Mammary epithelial cell (primary cell): ENCODE measurements around the gene GPC6.
"Not testable (repeated sequence)": the region's sequence is repeated elsewhere in the genome, so short reads cannot be mapped to it uniquely, and the experiment has no call there.

Source experiments
- EZH2 ChIP-seq: IDR thresholded peaks from 2 replicates; pipeline ENCODE4 v1.6.1; 2012; ENCODE audit warnings: low read length, inconsistent platforms, borderline replicate concordance
- TF ChIP-seq, protein P1 (sequence below), 2 donors: IDR thresholded peaks in 1 of 2; conservative IDR thresholded peaks in 1 of 2; 2 replicates each; pipeline ENCODE4 v1.5.1; 2011 to 2012; ENCODE audit warnings: inconsistent platforms in 2 of 2, low read length in 2 of 2, mild to moderate bottlenecking in 2 of 2, control low read depth in 1 of 2, low read depth in 1 of 2; ENCODE audit not compliant: insufficient read depth in 1 of 2; ENCODE audit errors: extremely low read depth in 1 of 2

GRCh38 chr13:94209913-94210312, 983.3 kb downstream of the GPC6 start:
- TF ChIP-seq, protein P1, sequence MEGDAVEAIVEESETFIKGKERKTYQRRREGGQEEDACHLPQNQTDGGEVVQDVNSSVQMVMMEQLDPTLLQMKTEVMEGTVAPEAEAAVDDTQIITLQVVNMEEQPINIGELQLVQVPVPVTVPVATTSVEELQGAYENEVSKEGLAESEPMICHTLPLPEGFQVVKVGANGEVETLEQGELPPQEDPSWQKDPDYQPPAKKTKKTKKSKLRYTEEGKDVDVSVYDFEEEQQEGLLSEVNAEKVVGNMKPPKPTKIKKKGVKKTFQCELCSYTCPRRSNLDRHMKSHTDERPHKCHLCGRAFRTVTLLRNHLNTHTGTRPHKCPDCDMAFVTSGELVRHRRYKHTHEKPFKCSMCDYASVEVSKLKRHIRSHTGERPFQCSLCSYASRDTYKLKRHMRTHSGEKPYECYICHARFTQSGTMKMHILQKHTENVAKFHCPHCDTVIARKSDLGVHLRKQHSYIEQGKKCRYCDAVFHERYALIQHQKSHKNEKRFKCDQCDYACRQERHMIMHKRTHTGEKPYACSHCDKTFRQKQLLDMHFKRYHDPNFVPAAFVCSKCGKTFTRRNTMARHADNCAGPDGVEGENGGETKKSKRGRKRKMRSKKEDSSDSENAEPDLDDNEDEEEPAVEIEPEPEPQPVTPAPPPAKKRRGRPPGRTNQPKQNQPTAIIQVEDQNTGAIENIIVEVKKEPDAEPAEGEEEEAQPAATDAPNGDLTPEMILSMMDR (conservative IDR thresholded peaks at IDR 0.05 in 1 of 2, IDR thresholded peaks at IDR 0.05 in 1 of 2; ENCODE audit: extremely low read depth in 1 of 2, insufficient read depth in 1 of 2, low read depth in 1 of 2, low read length in 2 of 2), result not testable (repeated sequence)
- not testable (repeated sequence) for TF ChIP-seq EZH2
